Neuronal stem cell (in vitro differentiated cells): Measurements from ENCODE around the gene EIF4G3.

ENCODE experiments used
- DNase-seq: peaks from one replicate; pipeline ENCODE4 v3.0.0-alpha.2; 2013; ENCODE audit warnings: low spot score
- H2AFZ ChIP-seq: one replicate; pipeline ENCODE4 v1.6.1; 2013; ENCODE audit warnings: mild to moderate bottlenecking, low read length, inconsistent platforms
- H2AK5ac ChIP-seq: 2 replicates; pipeline ENCODE4 v1.6.1; 2013; ENCODE audit warnings: low read depth, mild to moderate bottlenecking, inconsistent platforms, low read length, moderate library complexity, mixed read lengths
- H2BK120ac ChIP-seq: 2 replicates; pipeline ENCODE4 v1.6.1; 2013; ENCODE audit warnings: low read depth, mild to moderate bottlenecking, inconsistent platforms, low read length, moderate library complexity, mixed read lengths
- H2BK12ac ChIP-seq: one replicate; pipeline ENCODE4 v1.6.1; 2013; ENCODE audit warnings: low read length, inconsistent platforms
- H2BK15ac ChIP-seq: 2 replicates; pipeline ENCODE4 v1.6.1; 2013; ENCODE audit warnings: mild to moderate bottlenecking, low read length, inconsistent platforms, mixed read lengths
- H2BK5ac ChIP-seq: one replicate; pipeline ENCODE4 v1.6.1; 2013; ENCODE audit warnings: inconsistent platforms, mild to moderate bottlenecking, low read length, moderate library complexity
- H3K14ac ChIP-seq: one replicate; pipeline ENCODE4 v1.6.1; 2013; ENCODE audit warnings: low read length, inconsistent platforms
- H3K18ac ChIP-seq: 2 replicates; pipeline ENCODE4 v1.6.1; 2013; ENCODE audit warnings: low read length, inconsistent platforms
- H3K23ac ChIP-seq: 2 replicates; pipeline ENCODE4 v1.6.1; 2013; ENCODE audit warnings: low read depth, mild to moderate bottlenecking, mixed read lengths, low read length, inconsistent platforms; ENCODE audit not compliant: poor library complexity
- H3K27ac ChIP-seq: replicated peaks from 3 replicates; pipeline ENCODE4 v1.5.1; 2013; ENCODE audit warnings: low read length, inconsistent platforms
- H3K27me3 ChIP-seq, 3 experiments: 2 replicates each; pipeline ENCODE4 v1.6.1; 2013; ENCODE audit warnings: low read length in 3 of 3, mild to moderate bottlenecking in 2 of 3, inconsistent platforms in 1 of 3, low read depth in 1 of 3, mixed read lengths in 1 of 3, moderate library complexity in 1 of 3; ENCODE audit not compliant: control insufficient read depth in 3 of 3, insufficient read depth in 3 of 3
- H3K36me3 ChIP-seq, 2 donors: replicated peaks in 1 of 2; 2 replicates each; pipeline ENCODE4 v1.6.1; 2013; ENCODE audit warnings: low read length in 2 of 2; ENCODE audit not compliant: control insufficient read depth in 2 of 2, insufficient read depth in 2 of 2
- H3K4ac ChIP-seq: 2 replicates; pipeline ENCODE4 v1.6.1; 2013; ENCODE audit warnings: inconsistent platforms, mild to moderate bottlenecking, low read length, moderate library complexity
- H3K4me1 ChIP-seq, 2 donors: 1 replicate in 1 of 2; 2 replicates in 1 of 2; pipeline ENCODE4 v1.6.1; 2013; ENCODE audit warnings: low read length in 2 of 2, low read depth in 1 of 2; ENCODE audit not compliant: control insufficient read depth in 2 of 2, insufficient read depth in 1 of 2
- H3K4me2 ChIP-seq: one replicate; pipeline ENCODE4 v1.6.1; 2013; ENCODE audit warnings: mild to moderate bottlenecking, low read length, inconsistent platforms; ENCODE audit not compliant: insufficient read depth, poor library complexity, severe bottlenecking
- H3K4me3 ChIP-seq, 2 donors: 2 replicates each; pipeline ENCODE4 v1.5.1; 2013; ENCODE audit warnings: low read length in 2 of 2, mild to moderate bottlenecking in 2 of 2, inconsistent platforms in 1 of 2, moderate library complexity in 1 of 2
- H3K79me1 ChIP-seq: one replicate; pipeline ENCODE4 v1.6.1; 2013; ENCODE audit warnings: low read depth, mild to moderate bottlenecking, inconsistent platforms, low read length, moderate library complexity
- H3K9ac ChIP-seq: one replicate; pipeline ENCODE4 v1.6.1; 2013; ENCODE audit warnings: mild to moderate bottlenecking, low read depth, low read length, inconsistent platforms; ENCODE audit not compliant: poor library complexity
- H3K9me3 ChIP-seq, 2 donors: replicated peaks in 1 of 2; 2 replicates each; pipeline versions ENCODE3 to v1.6.1; 2013; ENCODE audit warnings: low read length in 2 of 2, mild to moderate bottlenecking in 2 of 2, inconsistent platforms in 1 of 2, low read depth in 1 of 2, mixed read lengths in 1 of 2, moderate library complexity in 1 of 2; ENCODE audit not compliant: control insufficient read depth in 2 of 2, insufficient read depth in 1 of 2
- H4K8ac ChIP-seq: one replicate; pipeline ENCODE4 v1.6.1; 2013; ENCODE audit warnings: low read depth, mild to moderate bottlenecking, inconsistent platforms, low read length, moderate library complexity
- H4K91ac ChIP-seq: one replicate; pipeline ENCODE4 v1.6.1; 2013; ENCODE audit warnings: low read length, low read depth, mild to moderate bottlenecking, inconsistent platforms; ENCODE audit not compliant: poor library complexity
- WGBS, 2 donors: extraction: QIAGEN DNeasy Blood & Tissue Kit; methylation state at CpG; one replicate each; pipeline ENCODE4 v1.1.7; 2013; ENCODE audit warnings: missing lambda C conversion rate in 2 of 2, mixed read lengths in 1 of 2; ENCODE audit not compliant: insufficient read length in 2 of 2, insufficient replicate concordance in 1 of 2; ENCODE audit errors: extremely low coverage in 2 of 2; 5-methylcytosine and 5-hydroxymethylcytosine counted together

The EIF4G3 gene

GRCh38 chr1:21165646-21166045 is 11.1 kb downstream of the EIF4G3 start:
- Histone ChIP-seq H4K91ac (no peak overlapping the region), H3K27me3 (no peaks in the 10 kb centered on the region), H3K79me1 (peaks cover 9% of the 10 kb centered on the region), H2BK120ac (no peak overlapping the region), H3K4me1 (no peaks in the 10 kb centered on the region), H3K36me3 (peaks cover 15 to 92% of the 10 kb centered on the region in 2 donors), H4K8ac (no peak overlapping the region), H3K27ac (no peak overlapping the region), H3K9ac (no peak overlapping the region), H2BK12ac (no peak overlapping the region), H2AFZ (no peak overlapping the region), H2BK5ac (no peak overlapping the region), H3K4ac (no peak overlapping the region), H2BK15ac (no peak overlapping the region), H3K14ac (no peak overlapping the region), H2AK5ac (no peak overlapping the region), H3K4me3 (no peak overlapping the region), H3K23ac (no peak overlapping the region), H3K4me2 (no peak overlapping the region), H3K18ac (no peak overlapping the region), H3K9me3 (peaks cover 0 to 1% of the 10 kb centered on the region in 2 donors)
- WGBS, 2 donors: no CpG with 5 or more reads among the region's 1 CpG
- no peak for DNase-seq

- Histone ChIP-seq H3K23ac (no peak overlapping the region), H3K9me3 (peaks cover 0 to 1% of the 10 kb centered on the region in 2 donors), H3K4ac (no peak overlapping the region), H2BK120ac (no peak overlapping the region), H3K9ac (no peak overlapping the region), H3K27ac (no peak overlapping the region), H2AK5ac (no peak overlapping the region), H3K18ac (no peak overlapping the region), H3K14ac (no peak overlapping the region), H3K4me3 (no peak overlapping the region), H2AFZ (no peak overlapping the region), H2BK5ac (no peak overlapping the region), H2BK15ac (no peak overlapping the region), H3K79me1 (peaks cover 9% of the 10 kb centered on the region), H3K4me2 (no peak overlapping the region), H4K91ac (no peak overlapping the region), H2BK12ac (no peak overlapping the region), H3K27me3 (no peaks in the 10 kb centered on the region), H3K36me3 (peaks cover 13 to 92% of the 10 kb centered on the region in 2 donors), H4K8ac (no peak overlapping the region), H3K4me1 (no peaks in the 10 kb centered on the region)
- no peak for DNase-seq
- no CpG with 5 or more reads among the region's 2 CpGs for WGBS, 2 donors
Measured at GRCh38 chr1:21165076-21165475, 11.6 kb downstream of the EIF4G3 start.

- Histone ChIP-seq H2AFZ (no peak overlapping the region), H3K4me1 (no peaks in the 10 kb centered on the region), H3K36me3 (peaks cover 13 to 91% of the 10 kb centered on the region in 2 donors), H2BK12ac (no peak overlapping the region), H3K4me3 (no peak overlapping the region), H3K4me2 (no peak overlapping the region), H3K9ac (no peak overlapping the region), H2BK5ac (no peak overlapping the region), H3K9me3 (peaks cover 0 to 1% of the 10 kb centered on the region in 2 donors), H2BK15ac (no peak overlapping the region), H4K8ac (no peak overlapping the region), H3K79me1 (peaks cover 12% of the 10 kb centered on the region), H2BK120ac (no peak overlapping the region), H3K14ac (no peak overlapping the region), H3K27me3 (no peaks in the 10 kb centered on the region), H4K91ac (no peak overlapping the region), H3K18ac (no peak overlapping the region), H2AK5ac (no peak overlapping the region), H3K4ac (no peak overlapping the region), H3K23ac (no peak overlapping the region), H3K27ac (no peak overlapping the region)
- DNase-seq: no peak
- no CpG with 5 or more reads among the region's 8 CpGs for WGBS, 2 donors
Measured at GRCh38 chr1:21164266-21164665, 12.4 kb downstream of the EIF4G3 start.

GRCh38 chr1:21162740-21163464 is 13.8 kb downstream of the EIF4G3 start:
- H2AFZ ChIP-seq: no peak overlapping the region
- no peaks in the 10 kb centered on the region for H3K4me1 ChIP-seq
- H3K4me2 ChIP-seq: no peak overlapping the region
- H4K91ac ChIP-seq: no peak overlapping the region
- H3K23ac ChIP-seq: no peak overlapping the region
- DNase-seq: no peak
- H3K9ac ChIP-seq: no peak overlapping the region
- H3K9me3 ChIP-seq: peaks cover 0 to 1% of the 10 kb centered on the region in 2 donors
- H3K36me3 ChIP-seq: peaks cover 10 to 91% of the 10 kb centered on the region in 2 donors
- peaks cover 10% of the 10 kb centered on the region for H3K79me1 ChIP-seq
- H4K8ac ChIP-seq: no peak overlapping the region
- H2BK12ac ChIP-seq: no peak overlapping the region
- H3K18ac ChIP-seq: no peak overlapping the region
- H3K27ac ChIP-seq: no peak overlapping the region
- H3K27me3 ChIP-seq: no peaks in the 10 kb centered on the region
- no peak overlapping the region for H2BK5ac ChIP-seq
- H3K4me3 ChIP-seq: no peak overlapping the region
- H2BK15ac ChIP-seq: no peak overlapping the region
- no peak overlapping the region for H2AK5ac ChIP-seq
- H2BK120ac ChIP-seq: no peak overlapping the region
- no peak overlapping the region for H3K4ac ChIP-seq
- no peak overlapping the region for H3K14ac ChIP-seq
